Stimulated activated naive B cell treated with anti-CD40 and anti-IgM and Interleukin-4, amounts not matched to agents 10 μg/mL and 1 μg/mL and 100 μg/mL, for 72 hours (primary cell): Measurements from ENCODE around the gene FDX1.

ENCODE experiments used
- ATAC-seq, 2 donors: fragments of 150-1000 bp; cut with Tn5 transposase; replicated peaks; 2 replicates each; pipeline ENCODE4 v1.10.0; 2021; ENCODE audit warnings: moderate library complexity in 1 of 2
- DNase-seq: peaks from one replicate; pipeline ENCODE4 v3.0.0; 2021
- H3K27ac Mint-ChIP-seq: one replicate; pipeline ENCODE4 v1.8.0; 2022; ENCODE audit warnings: mild to moderate bottlenecking, mixed read lengths
- H3K27me3 Mint-ChIP-seq, 2 donors: one replicate each; pipeline ENCODE4 v1.8.0; 2022; ENCODE audit warnings: mixed read lengths in 2 of 2
- H3K36me3 Mint-ChIP-seq, 2 donors: one replicate each; pipeline ENCODE4 v1.8.0; 2022; ENCODE audit warnings: mixed read lengths in 2 of 2, mild to moderate bottlenecking in 1 of 2
- H3K4me1 Mint-ChIP-seq, 2 donors: one replicate each; pipeline ENCODE4 v1.8.0; 2022; ENCODE audit warnings: mixed read lengths in 2 of 2, mild to moderate bottlenecking in 1 of 2
- H3K4me3 Mint-ChIP-seq, 2 donors: one replicate each; pipeline ENCODE4 v1.8.0; 2022; ENCODE audit warnings: mild to moderate bottlenecking in 2 of 2, mixed read lengths in 2 of 2, moderate library complexity in 1 of 2
- H3K9me3 Mint-ChIP-seq, 2 donors: one replicate each; pipeline ENCODE4 v1.8.0; 2022; ENCODE audit warnings: mixed read lengths in 2 of 2, mild to moderate bottlenecking in 1 of 2

The FDX1 gene

GRCh38 chr11:110468121-110468520, 38.4 kb downstream of the FDX1 start:
- Mint-ChIP-seq H3K4me3 (no peak overlapping the region), H3K9me3 (no peaks in the 10 kb centered on the region), H3K27ac (no peak overlapping the region), H3K36me3 (peaks cover 17 to 24% of the 10 kb centered on the region in 2 donors), H3K27me3 (no peaks in the 10 kb centered on the region), H3K4me1 (peaks cover 0 to 1% of the 10 kb centered on the region in 2 donors)
- DNase-seq = no peak
- no peak for ATAC-seq

GRCh38 chr11:110469127-110469526, 39.4 kb downstream of the FDX1 start:
- H3K9me3 Mint-ChIP-seq = no peaks in the 10 kb centered on the region
- no peaks in the 10 kb centered on the region for H3K4me1 Mint-ChIP-seq
- H3K27ac Mint-ChIP-seq = no peak overlapping the region
- DNase-seq (no peak), ATAC-seq (no peak)
- no peaks in the 10 kb centered on the region for H3K27me3 Mint-ChIP-seq
- H3K4me3 Mint-ChIP-seq = no peak overlapping the region
- H3K36me3 Mint-ChIP-seq = peaks cover 13 to 15% of the 10 kb centered on the region in 2 donors

- H3K27me3 Mint-ChIP-seq = no peaks in the 10 kb centered on the region
- H3K4me1 Mint-ChIP-seq = no peaks in the 10 kb centered on the region
- H3K36me3 Mint-ChIP-seq = peaks cover 11 to 13% of the 10 kb centered on the region in 2 donors
- H3K4me3 Mint-ChIP-seq = no peak overlapping the region
- ATAC-seq (no peak), DNase-seq (no peak)
- H3K27ac Mint-ChIP-seq = no peak overlapping the region
- no peaks in the 10 kb centered on the region for H3K9me3 Mint-ChIP-seq
Observed at GRCh38 chr11:110470716-110471115, 41.0 kb downstream of the FDX1 start.

GRCh38 chr11:110471371-110471770, 41.6 kb downstream of the FDX1 start:
- no peaks in the 10 kb centered on the region for H3K4me1 Mint-ChIP-seq
- no peak for DNase-seq

GRCh38 chr11:110472858-110473257, 43.1 kb downstream of the FDX1 start:
- H3K27me3 Mint-ChIP-seq = no peaks in the 10 kb centered on the region
- DNase-seq (no peak), ATAC-seq (no peak)
- H3K27ac Mint-ChIP-seq = no peak overlapping the region
- no peak overlapping the region for H3K4me3 Mint-ChIP-seq
- H3K36me3 Mint-ChIP-seq = peaks cover 14 to 18% of the 10 kb centered on the region in 2 donors
- peaks cover 0 to 2% of the 10 kb centered on the region in 2 donors for H3K4me1 Mint-ChIP-seq
- H3K9me3 Mint-ChIP-seq = no peaks in the 10 kb centered on the region

More at GRCh38 chr11:110471371-110471770, 41.6 kb downstream of the FDX1 start:
- no peak for ATAC-seq
- Mint-ChIP-seq H3K36me3 (peaks cover 11 to 13% of the 10 kb centered on the region in 2 donors), H3K9me3 (no peaks in the 10 kb centered on the region), H3K27me3 (no peaks in the 10 kb centered on the region), H3K4me3 (no peak overlapping the region), H3K27ac (no peak overlapping the region)

- H3K4me3 Mint-ChIP-seq = no peak overlapping the region
- H3K36me3 Mint-ChIP-seq = peaks cover 12 to 14% of the 10 kb centered on the region in 2 donors
- no peak for ATAC-seq
- peaks cover 0 to 2% of the 10 kb centered on the region in 2 donors for H3K4me1 Mint-ChIP-seq
- no peak for DNase-seq
- H3K27ac Mint-ChIP-seq = no peak overlapping the region
- H3K9me3 Mint-ChIP-seq = no peaks in the 10 kb centered on the region
- no peaks in the 10 kb centered on the region for H3K27me3 Mint-ChIP-seq
Observed at GRCh38 chr11:110473706-110474105, 44.0 kb downstream of the FDX1 start.

- ATAC-seq = no peak
- H3K36me3 Mint-ChIP-seq = peaks cover 10 to 12% of the 10 kb centered on the region in 2 donors
- no peaks in the 10 kb centered on the region for H3K27me3 Mint-ChIP-seq
- no peak for DNase-seq
- H3K9me3 Mint-ChIP-seq = no peaks in the 10 kb centered on the region
- H3K4me3 Mint-ChIP-seq = no peak overlapping the region
- H3K4me1 Mint-ChIP-seq = peaks cover 5 to 6% of the 10 kb centered on the region in 2 donors
- H3K27ac Mint-ChIP-seq = no peak overlapping the region
Observed at GRCh38 chr11:110474578-110474977, 44.8 kb downstream of the FDX1 start.

GRCh38 chr11:110475671-110476070, 45.9 kb downstream of the FDX1 start:
- H3K27me3 Mint-ChIP-seq = no peaks in the 10 kb centered on the region
- peaks cover 5 to 11% of the 10 kb centered on the region in 2 donors for H3K4me1 Mint-ChIP-seq
- ATAC-seq = no peak
- no peak overlapping the region for H3K27ac Mint-ChIP-seq
- H3K36me3 Mint-ChIP-seq = peaks cover 8 to 12% of the 10 kb centered on the region in 2 donors
- no peaks in the 10 kb centered on the region for H3K9me3 Mint-ChIP-seq
- no peak for DNase-seq
- no peak overlapping the region for H3K4me3 Mint-ChIP-seq

- H3K27me3 Mint-ChIP-seq = no peaks in the 10 kb centered on the region
- peaks cover 5 to 11% of the 10 kb centered on the region in 2 donors for H3K4me1 Mint-ChIP-seq
- H3K4me3 Mint-ChIP-seq = no peak overlapping the region
- no peak for ATAC-seq
- H3K36me3 Mint-ChIP-seq = peaks cover 4 to 9% of the 10 kb centered on the region in 2 donors
- DNase-seq = no peak
- no peak overlapping the region for H3K27ac Mint-ChIP-seq
- H3K9me3 Mint-ChIP-seq = peaks cover 4 to 5% of the 10 kb centered on the region in 2 donors
Observed at GRCh38 chr11:110478410-110478809, 48.7 kb downstream of the FDX1 start.

- H3K27me3 Mint-ChIP-seq = no peaks in the 10 kb centered on the region
- no peak overlapping the region for H3K4me3 Mint-ChIP-seq
- DNase-seq = no peak
- peaks cover 4 to 9% of the 10 kb centered on the region in 2 donors for H3K36me3 Mint-ChIP-seq
- peaks cover 4 to 5% of the 10 kb centered on the region in 2 donors for H3K9me3 Mint-ChIP-seq
- H3K4me1 Mint-ChIP-seq = peaks cover 5 to 11% of the 10 kb centered on the region in 2 donors
- no peak for ATAC-seq
- no peak overlapping the region for H3K27ac Mint-ChIP-seq
Observed at GRCh38 chr11:110479108-110480101, 49.7 kb downstream of the FDX1 start.

- peaks cover 4 to 11% of the 10 kb centered on the region in 2 donors for H3K36me3 Mint-ChIP-seq
- no peak overlapping the region for H3K27ac Mint-ChIP-seq
- H3K9me3 Mint-ChIP-seq = peaks cover 4 to 5% of the 10 kb centered on the region in 2 donors
- DNase-seq = no peak
- H3K4me1 Mint-ChIP-seq = peaks cover 5 to 11% of the 10 kb centered on the region in 2 donors
- H3K27me3 Mint-ChIP-seq = no peaks in the 10 kb centered on the region
- H3K4me3 Mint-ChIP-seq = no peak overlapping the region
- no peak for ATAC-seq
Observed at GRCh38 chr11:110481523-110481922, 51.8 kb downstream of the FDX1 start.

- Mint-ChIP-seq H3K9me3 (peaks cover 4 to 5% of the 10 kb centered on the region in 2 donors), H3K27me3 (peaks cover 0 to 3% of the 10 kb centered on the region in 2 donors), H3K4me3 (no peak overlapping the region), H3K27ac (no peak overlapping the region), H3K4me1 (no peaks in the 10 kb centered on the region), H3K36me3 (peaks cover 0 to 6% of the 10 kb centered on the region in 2 donors)
- DNase-seq = no peak
- no peak for ATAC-seq
Observed at GRCh38 chr11:110486156-110486555, 56.4 kb downstream of the FDX1 start.

GRCh38 chr11:110488446-110488845, 58.7 kb downstream of the FDX1 start:
- H3K9me3 Mint-ChIP-seq = no peaks in the 10 kb centered on the region
- H3K4me3 Mint-ChIP-seq = no peak overlapping the region

GRCh38 chr11:110490886-110491285, 61.1 kb downstream of the FDX1 start:
- Mint-ChIP-seq H3K4me3 (no peak overlapping the region), H3K27me3 (peaks cover 6 to 7% of the 10 kb centered on the region in 2 donors), H3K4me1 (no peaks in the 10 kb centered on the region), H3K9me3 (no peaks in the 10 kb centered on the region), H3K27ac (no peak overlapping the region), H3K36me3 (no peaks in the 10 kb centered on the region)
- DNase-seq = no peak
- ATAC-seq = no peak

More at GRCh38 chr11:110488446-110488845, 58.7 kb downstream of the FDX1 start:
- DNase-seq (no peak), ATAC-seq (no peak)
- Mint-ChIP-seq H3K27ac (no peak overlapping the region), H3K36me3 (peaks cover 0 to 2% of the 10 kb centered on the region in 2 donors), H3K4me1 (no peaks in the 10 kb centered on the region), H3K27me3 (peaks cover 3 to 6% of the 10 kb centered on the region in 2 donors)
